IMR-90 (cell line): ENCODE results near the gene TIMM13. TPM values are rescaled to one million over a fixed set of nuclear protein-coding genes. Genes with fewer than 3 reads are reported as not detected.

Source experiments
- ATAC-seq: fragments of 200-7000 bp; cut with Tn5 transposase; 2 replicates; pipeline ENCODE4 v1.9.1; 2020; ENCODE audit warnings: low read depth, mild to moderate bottlenecking, moderate library complexity
- BruUV-seq: library from RNA; stranded (reverse); fragments of 400-500 nt; replicated peaks from 2 replicates; lab custom pipeline; 2021; lab: Mats Ljungman, UMichigan
- CTCF ChIA-PET: fragments of 300-600 bp; formaldehyde crosslinking; extraction: SDS; loops from one replicate; lab custom pipeline; 2021; ENCODE audit warnings: antibody characterized with exemption; lab: Yijun Ruan, JAX
- POLR2A ChIA-PET: fragments of 300-600 bp; sonication (Branson Sonifier 250); formaldehyde crosslinking; loops from one replicate; lab custom pipeline; 2022; ENCODE audit warnings: antibody characterized with exemption; ENCODE audit not compliant: unreplicated experiment; lab: Charles Lee
- DNase-seq: peaks from one replicate; pipeline ENCODE4 v3.0.0; 2013
- H2AFZ ChIP-seq: replicated peaks from 2 replicates; pipeline ENCODE3; 2013; ENCODE audit warnings: low read length, mild to moderate bottlenecking; ENCODE audit not compliant: poor library complexity
- H2AK5ac ChIP-seq: 2 replicates; pipeline ENCODE4 v1.6.1; 2013; ENCODE audit warnings: low read depth, low read length, inconsistent platforms
- H2AK9ac ChIP-seq: replicated peaks from 2 replicates; pipeline ENCODE3; 2013; ENCODE audit warnings: mild to moderate bottlenecking, low read depth, low read length, moderate library complexity; ENCODE audit not compliant: poor library complexity
- H2BK120ac ChIP-seq: 2 replicates; pipeline ENCODE4 v1.6.1; 2013; ENCODE audit warnings: low read depth, low read length, inconsistent platforms
- H2BK15ac ChIP-seq: 3 replicates; pipeline ENCODE4 v1.6.1; 2013; ENCODE audit warnings: low read depth, low read length, inconsistent platforms
- H2BK20ac ChIP-seq: 2 replicates; pipeline ENCODE4 v1.6.1; 2013; ENCODE audit warnings: low read depth, mild to moderate bottlenecking, inconsistent platforms, low read length, moderate library complexity
- H2BK5ac ChIP-seq: 2 replicates; pipeline ENCODE4 v1.6.1; 2013; ENCODE audit warnings: mild to moderate bottlenecking, low read depth, low read length, inconsistent platforms; ENCODE audit not compliant: poor library complexity, severe bottlenecking
- H3K14ac ChIP-seq: replicated peaks from 2 replicates; pipeline ENCODE4 v1.6.1; 2013; ENCODE audit warnings: low read depth, low read length, inconsistent platforms
- H3K18ac ChIP-seq: 2 replicates; pipeline ENCODE4 v1.6.1; 2013; ENCODE audit warnings: low read depth, low read length, control low read depth
- H3K23ac ChIP-seq: 2 replicates; pipeline ENCODE4 v1.6.1; 2013; ENCODE audit warnings: low read depth, low read length, inconsistent platforms
- H3K27ac ChIP-seq: 2 replicates; pipeline ENCODE4 v1.5.1; 2013; ENCODE audit warnings: mild to moderate bottlenecking, control low read depth, low read length; ENCODE audit not compliant: insufficient read depth
- H3K27me3 ChIP-seq: 2 replicates; pipeline ENCODE4 v1.6.1; 2013; ENCODE audit warnings: low read length; ENCODE audit not compliant: control insufficient read depth, insufficient read depth
- H3K36me3 ChIP-seq: 2 replicates; pipeline ENCODE4 v1.6.1; 2013; ENCODE audit warnings: low read length, mixed read lengths; ENCODE audit not compliant: control insufficient read depth, insufficient read depth
- H3K4ac ChIP-seq: 2 replicates; pipeline ENCODE4 v1.6.1; 2013; ENCODE audit warnings: low read depth, low read length, inconsistent platforms
- H3K4me1 ChIP-seq: 2 replicates; pipeline ENCODE4 v1.6.1; 2013; ENCODE audit warnings: low read length, mixed read lengths; ENCODE audit not compliant: control insufficient read depth, insufficient read depth
- H3K4me2 ChIP-seq: 2 replicates; pipeline ENCODE4 v1.6.1; 2013; ENCODE audit warnings: low read depth, mild to moderate bottlenecking, control low read depth, low read length, moderate library complexity
- H3K4me3 ChIP-seq: 2 replicates; pipeline ENCODE4 v1.5.1; 2013; ENCODE audit warnings: low read depth, mild to moderate bottlenecking, control low read depth, low read length, moderate library complexity; ENCODE audit not compliant: insufficient read depth
- H3K56ac ChIP-seq: 2 replicates; pipeline ENCODE4 v1.6.1; 2013; ENCODE audit warnings: low read length, inconsistent platforms; ENCODE audit not compliant: insufficient read depth; ENCODE audit errors: extremely low read depth
- H3K79me1 ChIP-seq, 2 experiments: 2 replicates each; pipeline ENCODE4 v1.6.1; 2013; ENCODE audit warnings: low read length in 2 of 2, inconsistent platforms in 1 of 2, low read depth in 1 of 2
- H3K9ac ChIP-seq: 2 replicates; pipeline ENCODE4 v1.6.1; 2013; ENCODE audit warnings: low read depth, low read length, control low read depth
- H3K9me1 ChIP-seq: 2 replicates; pipeline ENCODE4 v1.6.1; 2013; ENCODE audit warnings: low read length, inconsistent platforms; ENCODE audit not compliant: insufficient read depth
- H3K9me3 ChIP-seq: 2 replicates; pipeline ENCODE4 v1.6.1; 2013; ENCODE audit warnings: low read length; ENCODE audit not compliant: control insufficient read depth, insufficient read depth
- H4K20me1 ChIP-seq: 2 replicates; pipeline ENCODE4 v1.6.1; 2013; ENCODE audit warnings: low read length, inconsistent platforms; ENCODE audit not compliant: insufficient read depth
- H4K5ac ChIP-seq: 2 replicates; pipeline ENCODE4 v1.6.1; 2013; ENCODE audit warnings: mild to moderate bottlenecking, low read depth, low read length, control low read depth
- H4K8ac ChIP-seq, 2 experiments: 2 replicates each; pipeline ENCODE4 v1.6.1; 2013; ENCODE audit warnings: low read depth in 2 of 2, low read length in 2 of 2, control low read depth in 1 of 2, inconsistent platforms in 1 of 2
- H4K91ac ChIP-seq: 2 replicates; pipeline ENCODE4 v1.6.1; 2013; ENCODE audit warnings: low read depth, low read length, inconsistent platforms; ENCODE audit not compliant: insufficient read depth
- CHD1 ChIP-seq: IDR thresholded peaks from 2 replicates; pipeline ENCODE4 v1.6.1; 2012; ENCODE audit warnings: low read depth, low read length, improper control_type of control experiment
- MXI1 ChIP-seq: IDR thresholded peaks from 2 replicates; pipeline ENCODE4 v1.6.1; 2012; ENCODE audit warnings: low read depth, mild to moderate bottlenecking, low read length, moderate library complexity, borderline replicate concordance
- POLR2A ChIP-seq: IDR thresholded peaks from 2 replicates; pipeline ENCODE4 v1.6.1; 2012; ENCODE audit warnings: mild to moderate bottlenecking, low read depth, low read length
- SMC3 ChIP-seq: fragments of 150-350 bp; IDR thresholded peaks from 2 replicates; pipeline ENCODE4 v1.6.1; 2016; ENCODE audit warnings: low read depth, mild to moderate bottlenecking, antibody characterized with exemption, low read length, moderate library complexity
- WGBS, 2 experiments: methylation state at CpG; one replicate each; pipeline versions ENCODE4 v1.1.5 to v1.1.7; 2013; ENCODE audit warnings: missing lambda C conversion rate in 2 of 2; ENCODE audit not compliant: insufficient read length in 1 of 2; ENCODE audit errors: extremely low coverage in 2 of 2; 5-methylcytosine and 5-hydroxymethylcytosine counted together
- dilution Hi-C: fragments of 300-500 bp; cut with HindIII; formaldehyde crosslinking; loops from one replicate; pipeline ENCODE4 v1.14.3; 2018; ENCODE audit warnings: low sequenced_read_pairs; ENCODE audit not compliant: unreplicated experiment
- in situ Hi-C: fragments of 300-500 bp; cut with MboI; formaldehyde crosslinking; loops from 3 replicates; pipeline ENCODE4 v1.14.3; 2019; ENCODE audit warnings: low sequenced_read_pairs, inconsistent platforms, mixed read lengths
- intact Hi-C: fragments of 100-400 bp; cut with micrococcal nuclease; formaldehyde crosslinking; loops from 2 replicates; pipeline ENCODE4 v1.10.0; 2022
- polyA plus RNA-seq, 3 experiments: library from polyadenylated mRNA; depleted of rRNA; stranded (reverse); fragments of >200 nt; gene quantifications; 2 replicates each; pipeline ENCODE4 v1.2.3, GENCODE V29; 2012; ENCODE audit warnings: low replicate concordance in 1 of 3
- total RNA-seq: library from RNA; depleted of rRNA; stranded (reverse); fragments of >200 nt; gene quantifications from 2 replicates; pipeline ENCODE4 v1.2.3, GENCODE V29; 2012

TIMM13 gene
- total and polyA plus RNA-seq, 2 of the 4 experiments (the other 2 are of a cell fraction): 21.0 to 62.3 TPM

- H3K27ac ChIP-seq: no peak overlapping the region
- no peak overlapping the region for H3K4me2 ChIP-seq
- no peak overlapping the region for H2AFZ ChIP-seq
- H2BK120ac ChIP-seq: no peak overlapping the region
- no peak overlapping the region for H3K23ac ChIP-seq
- ChIA-PET CTCF (no interaction called here), POLR2A (no interaction called here)
- no peak overlapping the region for H4K91ac ChIP-seq
- H3K14ac ChIP-seq: no peak overlapping the region
- in situ Hi-C loops: no loop called here
- no peak overlapping the region for H3K18ac ChIP-seq
- no peak overlapping the region for H3K9ac ChIP-seq
- H3K56ac ChIP-seq: no peak overlapping the region
- dilution Hi-C loops: no loop called here
- WGBS, 2 experiments: 53% methylated on average over 6 of the region's 18 CpGs; no CpG with 5 or more reads in 1 of the 2 experiments
- no peaks in the 10 kb centered on the region for H3K79me1 ChIP-seq
- H2AK9ac ChIP-seq: no peak overlapping the region
- H3K4ac ChIP-seq: no peak overlapping the region
- no peak overlapping the region for H4K8ac ChIP-seq
- BruUV-seq: no TSS peak
- H3K4me1 ChIP-seq: peaks cover 2% of the 10 kb centered on the region; the same call in 1 of the 2 replicates
- no peaks in the 10 kb centered on the region for H4K20me1 ChIP-seq
- H2BK5ac ChIP-seq: no peak overlapping the region
- ATAC-seq (no peak), DNase-seq (peak; percentile 15)
- H3K36me3 ChIP-seq: no peaks in the 10 kb centered on the region
- H3K4me3 ChIP-seq: no peak overlapping the region
- no peak overlapping the region for H2AK5ac ChIP-seq
- H3K9me3 ChIP-seq: peaks cover 12% of the 10 kb centered on the region
- intact Hi-C loops: no loop called here
- no peak for TF ChIP-seq SMC3
- TF ChIP-seq CHD1: no peak
- no peak for TF ChIP-seq MXI1
- TF ChIP-seq POLR2A: no peak
- no peaks in the 10 kb centered on the region for H3K27me3 ChIP-seq
- H4K5ac ChIP-seq: no peak overlapping the region
- no peak overlapping the region for H2BK20ac ChIP-seq
- peaks cover 2% of the 10 kb centered on the region for H3K9me1 ChIP-seq
- H2BK15ac ChIP-seq: no peak overlapping the region
Measured at GRCh38 chr19:2381148-2381820, 46.1 kb downstream of the TIMM13 start.
